ENCODE data around the gene ZHX3.

ZHX3 gene

GRCh38 chr20:41219824-41220223 is 97.7 kb downstream of the ZHX3 start:
- no peak for DNase-seq

GRCh38 chr20:41218466-41218865 is 99.1 kb downstream of the ZHX3 start:
- DNase-seq, result no peak

- no peak for DNase-seq
Observed at GRCh38 chr20:41217422-41217821, 100.1 kb downstream of the ZHX3 start.

- DNase-seq, result no peak
Observed at GRCh38 chr20:41214666-41215065, 102.9 kb downstream of the ZHX3 start.

GRCh38 chr20:41214202-41214601 is 103.3 kb downstream of the ZHX3 start:
- no peak for DNase-seq

GRCh38 chr20:41213150-41213820 is 104.2 kb downstream of the ZHX3 start:
- no peak for DNase-seq

GRCh38 chr20:41205313-41205712 is 112.2 kb downstream of the ZHX3 start:
- DNase-seq, result no peak

- DNase-seq, result no peak
Observed at GRCh38 chr20:41204304-41205265, 112.9 kb downstream of the ZHX3 start.

GRCh38 chr20:41203660-41204059 is 113.9 kb downstream of the ZHX3 start:
- DNase-seq, result no peak

- no peak for DNase-seq
Observed at GRCh38 chr20:41202426-41202825, 115.1 kb downstream of the ZHX3 start.

- no peak for DNase-seq
Observed at GRCh38 chr20:41201760-41202159, 115.8 kb downstream of the ZHX3 start.

- no peak for DNase-seq
Observed at GRCh38 chr20:41200446-41201202, 116.9 kb downstream of the ZHX3 start.

- DNase-seq, result no peak
Observed at GRCh38 chr20:41198443-41198842, 119.1 kb downstream of the ZHX3 start.

- DNase-seq, result no peak
Observed at GRCh38 chr20:41196653-41197225, 120.8 kb downstream of the ZHX3 start.

- no peak for DNase-seq
Observed at GRCh38 chr20:41192575-41192974, 125.0 kb downstream of the ZHX3 start.

GRCh38 chr20:41191562-41192500 is 125.7 kb downstream of the ZHX3 start:
- no peak for DNase-seq

- DNase-seq, result no peak
Observed at GRCh38 chr20:41187668-41188067, 129.9 kb downstream of the ZHX3 start.

GRCh38 chr20:41185013-41185757 is 132.3 kb downstream of the ZHX3 start:
- DNase-seq, result no peak

GRCh38 chr20:41183831-41184230 is 133.7 kb downstream of the ZHX3 start:
- no peak for DNase-seq

- DNase-seq, result no peak
Observed at GRCh38 chr20:41183391-41183790, 134.1 kb downstream of the ZHX3 start.

All from activated naive CD4-positive, alpha-beta T cell treated with anti-CD3 and anti-CD28 coated beads, Interleukin-2, amount 50 U/mL, for 16 hours (primary cell).